KMS-11 (cell line): ENCODE measurements around the gene STAT5B.

ENCODE experiments used
- H2AFZ ChIP-seq: fragments of 200-600 bp; sonication (generic); 2 replicates; pipeline ENCODE4 v1.6.1; 2016; ENCODE audit warnings: antibody characterized with exemption, mixed run types, low read depth
- H3K27ac ChIP-seq: fragments of 200-600 bp; sonication (generic); 2 replicates; pipeline ENCODE4 v1.6.1; 2016; ENCODE audit warnings: mild to moderate bottlenecking, mixed run types
- H3K27me3 ChIP-seq: fragments of 200-600 bp; sonication (generic); 2 replicates; pipeline ENCODE4 v1.6.1; 2017; ENCODE audit warnings: mild to moderate bottlenecking, low read depth, mixed run types, moderate library complexity; ENCODE audit not compliant: insufficient read depth
- H3K36me3 ChIP-seq: fragments of 200-600 bp; sonication (generic); 2 replicates; pipeline ENCODE4 v1.6.1; 2017; ENCODE audit warnings: mild to moderate bottlenecking, mixed run types; ENCODE audit not compliant: insufficient read depth
- H3K4me1 ChIP-seq: fragments of 200-600 bp; sonication (generic); 2 replicates; pipeline ENCODE4 v1.6.1; 2016; ENCODE audit warnings: mild to moderate bottlenecking, low read depth, mixed run types; ENCODE audit not compliant: poor library complexity, severe bottlenecking
- H3K4me2 ChIP-seq: fragments of 200-600 bp; sonication (generic); 2 replicates; pipeline ENCODE4 v1.7.0; 2016; ENCODE audit warnings: mild to moderate bottlenecking, mixed run types
- H3K4me3 ChIP-seq: fragments of 200-600 bp; sonication (generic); IDR thresholded peaks from 2 replicates; pipeline ENCODE4 v1.6.1; 2017; ENCODE audit warnings: low read depth, low read length, mixed read lengths; ENCODE audit not compliant: insufficient read depth
- H3K79me2 ChIP-seq: fragments of 200-600 bp; sonication (generic); 2 replicates; pipeline ENCODE4 v1.6.1; 2016; ENCODE audit warnings: low read depth, mixed run types; ENCODE audit not compliant: insufficient read depth
- H3K9ac ChIP-seq: fragments of 200-600 bp; sonication (generic); 2 replicates; pipeline ENCODE4 v1.6.1; 2016; ENCODE audit warnings: mild to moderate bottlenecking, mixed run types
- H4K20me1 ChIP-seq: fragments of 200-600 bp; sonication (generic); 2 replicates; pipeline ENCODE4 v1.6.1; 2016; ENCODE audit warnings: mild to moderate bottlenecking, mixed run types; ENCODE audit not compliant: insufficient read depth
- TF ChIP-seq, protein P1 (sequence below): fragments of 200-600 bp; sonication (generic); conservative IDR thresholded peaks from 2 replicates; pipeline ENCODE4 v1.6.1; 2017; ENCODE audit warnings: low read depth, mild to moderate bottlenecking, antibody characterized with exemption, low read length, moderate library complexity, mixed read lengths

Gene STAT5B

GRCh38 chr17:42193216-42193968, 82.8 kb downstream of the STAT5B start:
- no peak overlapping the region for H3K4me3 ChIP-seq
- no peaks in the 10 kb centered on the region for H3K79me2 ChIP-seq
- peak overlapping the region; percentile 84 for H3K4me2 ChIP-seq
- H2AFZ ChIP-seq = peak overlapping the region; percentile 88
- H3K36me3 ChIP-seq = no peaks in the 10 kb centered on the region
- H3K27me3 ChIP-seq = no peaks in the 10 kb centered on the region
- no peaks in the 10 kb centered on the region for H4K20me1 ChIP-seq
- H3K4me1 ChIP-seq = peaks cover 14% of the 10 kb centered on the region
- peak overlapping the region; percentile 59 for H3K9ac ChIP-seq
- TF ChIP-seq, protein P1, sequence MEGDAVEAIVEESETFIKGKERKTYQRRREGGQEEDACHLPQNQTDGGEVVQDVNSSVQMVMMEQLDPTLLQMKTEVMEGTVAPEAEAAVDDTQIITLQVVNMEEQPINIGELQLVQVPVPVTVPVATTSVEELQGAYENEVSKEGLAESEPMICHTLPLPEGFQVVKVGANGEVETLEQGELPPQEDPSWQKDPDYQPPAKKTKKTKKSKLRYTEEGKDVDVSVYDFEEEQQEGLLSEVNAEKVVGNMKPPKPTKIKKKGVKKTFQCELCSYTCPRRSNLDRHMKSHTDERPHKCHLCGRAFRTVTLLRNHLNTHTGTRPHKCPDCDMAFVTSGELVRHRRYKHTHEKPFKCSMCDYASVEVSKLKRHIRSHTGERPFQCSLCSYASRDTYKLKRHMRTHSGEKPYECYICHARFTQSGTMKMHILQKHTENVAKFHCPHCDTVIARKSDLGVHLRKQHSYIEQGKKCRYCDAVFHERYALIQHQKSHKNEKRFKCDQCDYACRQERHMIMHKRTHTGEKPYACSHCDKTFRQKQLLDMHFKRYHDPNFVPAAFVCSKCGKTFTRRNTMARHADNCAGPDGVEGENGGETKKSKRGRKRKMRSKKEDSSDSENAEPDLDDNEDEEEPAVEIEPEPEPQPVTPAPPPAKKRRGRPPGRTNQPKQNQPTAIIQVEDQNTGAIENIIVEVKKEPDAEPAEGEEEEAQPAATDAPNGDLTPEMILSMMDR = no peak
- no peak overlapping the region for H3K27ac ChIP-seq

GRCh38 chr17:42192189-42193126, 83.7 kb downstream of the STAT5B start:
- Histone ChIP-seq H4K20me1 (no peaks in the 10 kb centered on the region), H2AFZ (no peak overlapping the region), H3K4me3 (no peak overlapping the region), H3K4me2 (no peak overlapping the region; the same call in 1 of the 2 replicates), H3K36me3 (no peaks in the 10 kb centered on the region), H3K27ac (no peak overlapping the region), H3K79me2 (no peaks in the 10 kb centered on the region), H3K4me1 (peaks cover 19% of the 10 kb centered on the region), H3K9ac (no peak overlapping the region), H3K27me3 (no peaks in the 10 kb centered on the region)
- TF ChIP-seq, protein P1 = no peak

DNA sequence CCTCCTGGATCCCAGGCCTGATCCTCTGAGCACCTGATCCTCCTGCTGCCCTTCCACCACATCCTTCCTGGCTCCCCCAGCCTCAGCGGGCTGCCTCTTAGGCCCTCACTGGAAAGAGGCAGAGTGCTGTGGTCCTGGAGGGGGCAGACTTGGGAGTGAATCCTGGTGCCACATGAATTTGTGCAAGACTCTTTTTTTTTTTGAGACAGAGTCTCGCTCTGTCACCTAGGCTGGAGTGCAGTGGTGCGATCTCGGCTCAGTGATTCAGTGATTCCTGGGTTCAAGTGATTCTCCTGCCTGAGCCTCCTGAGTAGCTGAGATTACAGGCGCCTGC, 84.9 kb downstream of the STAT5B start:
- Histone ChIP-seq H4K20me1 (no peaks in the 10 kb centered on the region), H3K27ac (no peak overlapping the region), H3K27me3 (no peaks in the 10 kb centered on the region), H2AFZ (no peak overlapping the region), H3K79me2 (no peaks in the 10 kb centered on the region), H3K36me3 (no peaks in the 10 kb centered on the region), H3K4me1 (peaks cover 30% of the 10 kb centered on the region), H3K4me3 (no peak overlapping the region), H3K9ac (no peak overlapping the region), H3K4me2 (no peak overlapping the region)
- TF ChIP-seq, protein P1 = no peak

DNA sequence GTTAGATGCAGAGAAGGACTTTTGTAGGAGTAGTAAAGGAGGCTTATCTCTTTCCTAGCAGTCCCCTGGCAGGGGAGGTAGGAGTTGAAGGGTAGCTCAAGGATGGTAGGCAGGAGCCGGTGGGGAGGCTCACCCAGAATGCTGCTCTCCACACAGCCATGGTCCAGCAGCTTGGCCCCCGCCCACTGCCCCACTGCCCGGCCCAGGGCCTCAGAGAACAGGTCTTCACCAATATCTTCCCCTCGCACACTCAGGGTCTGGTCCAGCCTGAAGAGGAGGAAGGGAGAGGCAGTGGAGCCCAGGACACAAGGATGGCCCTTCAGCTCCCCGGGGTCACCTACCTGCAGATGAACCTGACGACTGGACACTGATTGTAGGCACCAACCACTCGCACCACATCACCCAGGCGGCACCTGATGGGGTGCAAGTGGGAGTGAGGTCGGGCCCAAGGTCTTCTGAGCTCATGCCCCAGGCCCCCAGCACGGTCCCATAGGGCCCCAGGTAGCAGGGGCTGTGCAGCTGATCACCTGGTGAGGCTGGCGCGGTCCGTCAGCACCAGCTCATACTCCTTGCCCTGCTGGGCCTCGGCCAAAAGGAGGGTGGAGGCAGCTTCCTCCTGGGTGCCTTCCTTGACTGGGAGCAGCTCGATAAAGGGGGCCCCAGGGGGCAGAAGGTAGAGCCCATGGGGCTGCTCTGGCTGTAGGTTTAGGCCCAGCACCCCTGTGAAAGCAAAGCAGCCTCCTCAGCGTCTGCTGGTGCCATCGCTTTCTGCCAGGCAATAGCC, 85.5 kb downstream of the STAT5B start:
- no peaks in the 10 kb centered on the region for H3K36me3 ChIP-seq
- no peak overlapping the region for H3K4me3 ChIP-seq
- H3K4me2 ChIP-seq = no peak overlapping the region
- H3K9ac ChIP-seq = no peak overlapping the region
- TF ChIP-seq, protein P1 = no peak
- no peak overlapping the region for H3K27ac ChIP-seq
- H3K4me1 ChIP-seq = peaks cover 35% of the 10 kb centered on the region
- H3K79me2 ChIP-seq = no peaks in the 10 kb centered on the region
- H3K27me3 ChIP-seq = no peaks in the 10 kb centered on the region
- no peak overlapping the region for H2AFZ ChIP-seq
- no peaks in the 10 kb centered on the region for H4K20me1 ChIP-seq
